HG03575 (cell line): Measurements from ENCODE around the gene CATSPER1.

Experiments used
- ATAC-seq: cut with Tn5 transposase; IDR thresholded peaks from one replicate; pipeline ENCODE4 v1.9.1; 2021; ENCODE audit not compliant: unreplicated experiment, insufficient number of reproducible peaks, low FRiP score; ENCODE audit errors: extremely low read depth

CATSPER1 gene

DNA sequence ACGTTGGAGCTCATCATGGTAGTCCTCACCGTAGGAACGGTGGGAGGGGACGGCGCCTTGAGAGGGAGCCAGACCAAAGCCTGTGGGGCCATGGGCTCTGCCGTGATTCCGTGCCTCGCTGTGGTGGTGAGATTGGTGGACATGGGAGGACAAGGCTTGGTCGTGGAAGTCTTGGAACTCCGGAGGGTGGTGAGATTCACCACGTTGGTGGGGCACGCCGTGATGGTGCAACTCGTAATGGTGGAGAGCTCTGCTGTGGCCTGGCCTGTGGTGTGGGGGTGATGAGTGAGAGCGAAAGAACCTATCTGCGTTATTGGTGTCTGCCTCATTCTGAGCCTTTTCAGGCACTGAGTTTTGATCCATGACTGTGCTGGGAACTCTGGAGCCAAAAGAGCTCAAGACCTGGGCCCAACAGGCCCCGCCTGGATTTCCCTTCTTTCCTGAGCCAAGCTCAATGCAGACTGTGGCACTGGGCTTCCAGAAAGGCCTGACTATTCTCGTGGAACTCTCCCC is at the start of gene CATSPER1:
CATSPER1 (minus strand) TSS at position 463 of the 513 bp plus-strand sequence; CDS start at position 363, 100 bp downstream.
- no peak for ATAC-seq

DNA sequence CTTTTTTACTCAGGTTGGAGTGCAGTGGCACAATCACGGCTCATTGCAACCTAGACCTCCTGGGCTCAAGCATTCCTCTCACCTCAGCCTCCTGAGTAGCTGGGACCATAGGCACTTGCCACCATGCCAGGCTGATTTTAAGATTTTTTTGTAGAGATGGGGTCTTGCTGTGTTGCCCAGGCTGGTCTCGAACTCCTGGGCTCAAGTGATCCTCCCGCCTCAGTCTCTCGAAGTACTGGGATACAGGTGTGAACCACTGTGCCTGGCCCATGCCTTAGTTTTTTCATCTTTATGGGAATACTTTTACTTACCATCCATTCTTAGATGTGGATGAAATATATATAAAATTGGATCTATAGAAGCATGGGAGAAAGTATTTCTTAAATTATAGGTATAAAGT is 49.0 kb upstream of the CATSPER1 start:
- ATAC-seq = no peak

DNA sequence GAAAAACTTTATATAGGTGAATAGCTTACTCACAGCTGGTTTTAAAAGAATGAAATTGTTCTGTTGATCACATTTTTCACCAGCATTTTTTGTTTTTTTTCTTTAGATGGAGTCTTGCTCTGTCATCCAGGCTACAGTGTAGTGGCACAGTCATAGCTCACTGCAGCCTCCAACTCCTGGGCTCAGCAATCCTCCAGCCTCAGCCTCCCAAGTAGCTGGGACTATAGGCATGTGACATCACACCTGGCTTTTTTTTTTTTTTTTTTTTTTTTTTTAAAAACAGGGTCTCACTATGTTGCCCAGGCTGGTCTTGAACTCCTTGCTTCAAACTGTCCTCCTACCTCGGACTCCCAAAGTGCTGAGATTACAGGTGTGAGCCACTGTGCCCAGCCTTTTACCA is 47.4 kb upstream of the CATSPER1 start:
- ATAC-seq = no peak

- ATAC-seq = no peak
These were observed 46.2 kb upstream of the CATSPER1 start for GRCh38 chr11:66072518-66072917.

DNA sequence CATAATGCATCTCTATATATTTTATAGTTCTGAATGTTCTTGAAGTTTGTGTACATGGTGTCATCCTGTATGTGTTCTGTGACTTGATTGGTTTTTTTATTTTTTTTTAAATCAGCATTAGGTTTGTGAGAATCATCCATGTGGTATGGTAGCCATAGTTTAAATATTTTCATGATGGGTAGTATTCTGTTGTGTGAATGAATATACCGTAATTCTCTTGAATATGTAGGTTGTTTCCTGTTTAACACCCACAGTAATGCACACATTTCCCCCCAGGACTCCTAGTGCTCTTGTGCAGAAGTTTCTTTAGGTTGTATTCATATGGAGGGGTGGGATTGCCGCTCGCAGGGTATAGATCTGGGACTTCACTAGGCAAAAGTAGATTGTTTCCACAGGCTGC is 45.8 kb upstream of the CATSPER1 start:
- no peak for ATAC-seq

DNA sequence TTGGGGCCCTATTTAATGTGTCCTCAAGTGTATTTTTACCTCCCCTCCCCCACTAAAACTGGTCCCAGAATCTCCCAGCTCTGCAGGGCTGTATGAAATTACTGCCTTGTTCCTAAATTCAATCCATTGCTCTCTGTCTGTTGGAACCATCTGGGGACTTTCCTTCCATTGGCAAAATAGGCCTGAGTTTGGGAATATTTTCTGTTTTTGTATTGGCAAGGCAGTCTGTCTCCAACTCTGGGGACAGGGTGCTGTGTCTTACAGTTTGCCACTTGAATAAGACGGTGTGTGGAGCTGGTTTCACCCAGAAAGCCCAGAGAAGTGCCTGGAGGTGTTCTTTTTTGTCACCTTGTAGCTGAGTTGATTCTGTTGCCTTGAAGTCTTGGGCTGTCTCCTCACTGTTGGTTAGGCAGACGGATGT is 45.1 kb upstream of the CATSPER1 start:
- no peak for ATAC-seq

- ATAC-seq = no peak
These were observed 44.5 kb upstream of the CATSPER1 start for GRCh38 chr11:66070604-66071380.

DNA sequence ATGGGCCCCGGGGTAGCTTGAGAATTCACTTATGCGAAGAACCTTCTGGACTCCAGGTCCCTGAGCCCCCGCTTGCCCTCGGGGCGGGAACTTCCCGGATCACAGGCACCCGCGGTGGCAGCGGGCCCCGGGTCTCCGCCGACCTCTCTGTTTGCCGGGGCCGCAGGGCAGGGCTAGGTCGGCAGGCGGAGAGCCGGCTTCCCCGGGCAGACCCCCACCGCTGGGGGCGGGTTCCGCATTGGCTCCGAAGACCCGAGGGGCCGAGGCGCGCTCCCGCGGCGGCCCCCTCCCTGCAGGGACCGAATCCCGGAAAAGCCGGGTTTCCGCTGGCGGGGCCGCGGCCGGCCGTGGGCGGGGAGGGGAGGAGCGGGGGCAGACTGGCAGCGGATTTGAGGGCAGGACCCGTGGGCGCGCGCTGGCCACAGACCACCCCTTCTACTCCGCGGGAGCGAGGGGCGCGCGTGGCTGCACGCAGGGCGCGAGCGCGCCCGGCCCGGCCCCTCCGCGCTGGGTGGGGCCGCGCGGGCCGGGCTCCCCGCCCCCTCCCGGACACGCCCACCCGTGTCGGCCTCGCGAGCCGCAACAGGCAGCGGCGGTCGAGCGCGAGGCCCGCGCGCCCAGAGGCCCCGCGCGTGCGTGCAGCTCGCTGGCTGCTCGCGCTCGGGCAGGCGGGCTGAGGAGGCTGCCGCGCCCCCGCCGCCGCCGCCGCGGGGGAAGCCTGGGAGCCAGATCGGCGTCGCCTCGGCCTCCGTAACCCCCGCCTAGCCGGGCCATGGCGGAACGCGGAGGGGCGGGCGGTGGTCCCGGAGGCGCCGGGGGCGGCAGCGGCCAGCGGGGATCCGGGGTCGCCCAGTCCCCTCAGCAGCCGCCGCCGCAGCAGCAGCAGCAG is 43.7 kb upstream of the CATSPER1 start, which contains the start of gene PACS1:
PACS1 (plus strand) TSS at position 558 of the 889 bp plus-strand sequence; CDS start at position 773, 215 bp downstream.
- ATAC-seq = no peak

DNA sequence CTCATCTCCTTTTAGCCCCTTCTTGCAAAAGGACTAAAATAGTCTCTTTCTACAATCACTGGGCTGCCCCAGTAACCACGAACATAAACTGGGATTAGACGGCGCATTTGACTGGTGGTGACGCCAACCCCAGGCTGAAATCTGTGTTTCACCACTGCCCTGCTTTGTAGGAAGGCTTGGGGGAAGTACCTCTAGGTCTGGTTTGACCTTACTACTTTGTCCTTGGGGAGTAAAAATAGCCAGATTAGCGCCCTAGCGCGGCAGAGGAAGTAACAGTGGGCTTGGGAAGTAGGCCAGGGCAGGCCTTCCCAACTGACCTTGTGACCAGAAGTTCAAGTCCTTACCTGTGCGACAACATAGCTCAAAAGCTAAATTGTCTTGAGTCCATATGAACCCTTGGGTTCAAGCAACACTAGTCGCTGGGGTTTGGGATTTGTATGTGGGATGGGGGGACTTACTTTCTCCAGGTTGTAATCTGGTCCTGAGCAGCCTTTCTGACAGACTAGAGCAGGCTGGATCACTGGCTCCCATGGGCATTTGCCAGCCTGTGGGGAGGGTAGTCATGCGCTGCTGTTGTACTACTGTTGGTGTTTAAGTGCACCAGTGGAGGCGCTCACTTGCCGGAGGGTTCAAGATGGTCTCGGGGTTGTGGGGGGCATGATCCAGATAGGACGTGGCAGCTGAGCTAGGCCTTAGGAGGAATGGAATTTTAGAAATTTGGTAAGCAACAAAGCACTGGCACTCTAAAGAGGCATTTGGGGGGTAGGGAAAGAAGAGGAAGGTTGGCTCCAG is 42.8 kb upstream of the CATSPER1 start:
- ATAC-seq = no peak

DNA sequence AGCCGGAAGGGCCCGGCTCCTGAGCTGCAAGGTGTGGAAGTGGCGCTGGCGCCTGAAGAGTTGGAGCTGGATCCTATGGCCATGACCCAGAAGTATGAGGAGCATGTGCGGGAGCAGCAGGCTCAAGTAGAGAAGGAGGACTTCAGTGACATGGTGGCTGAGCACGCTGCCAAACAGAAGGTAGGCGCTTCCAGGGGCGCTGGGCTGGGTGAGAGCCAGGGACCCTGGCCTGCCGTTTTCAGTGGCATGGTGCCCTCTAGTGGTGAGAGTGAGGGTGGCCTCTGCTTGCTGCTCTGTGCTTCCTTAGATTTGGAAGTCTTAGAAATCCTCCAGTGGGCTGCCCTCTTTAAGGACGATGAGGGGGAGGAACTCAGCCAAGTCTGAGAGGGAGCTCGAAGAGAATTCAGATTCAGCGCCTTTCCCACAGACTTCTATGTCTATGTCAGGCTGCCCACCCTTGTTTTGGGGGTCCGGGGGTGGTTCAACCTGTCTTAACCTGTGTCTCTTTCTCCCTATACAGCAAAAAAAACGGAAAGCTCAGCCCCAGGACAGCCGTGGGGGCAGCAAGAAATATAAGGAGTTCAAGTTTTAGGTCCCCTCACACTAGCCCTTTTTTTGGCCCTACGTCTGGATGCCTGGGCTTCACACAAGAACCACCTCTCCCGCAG is 42.0 kb upstream of the CATSPER1 start:
- ATAC-seq = no peak

DNA sequence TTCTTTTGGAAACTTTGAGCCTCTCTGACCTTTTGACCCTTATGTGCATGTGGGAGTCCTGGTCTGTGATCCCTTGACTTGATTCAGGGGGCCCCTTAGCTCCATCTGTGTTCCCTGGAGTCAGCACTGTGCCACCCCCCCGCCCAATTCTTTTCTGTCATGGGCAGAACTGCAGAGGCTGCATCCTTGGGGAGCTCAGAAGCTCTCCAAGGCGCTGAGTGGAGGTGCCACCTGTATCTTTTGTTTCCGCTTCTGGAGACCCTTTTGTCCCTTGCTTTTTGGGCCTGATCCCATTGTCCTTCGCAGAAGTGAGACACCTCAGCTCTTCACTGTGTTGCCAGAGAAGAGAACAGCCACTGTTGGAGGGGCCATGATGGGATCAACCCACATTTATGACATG is 41.4 kb upstream of the CATSPER1 start:
- ATAC-seq = no peak

- no peak for ATAC-seq
These were observed 40.5 kb upstream of the CATSPER1 start for GRCh38 chr11:66066751-66067150.

GRCh38 chr11:66064571-66064970 is 38.3 kb upstream of the CATSPER1 start:
- no peak for ATAC-seq

GRCh38 chr11:66063900-66064299 is 37.6 kb upstream of the CATSPER1 start:
- no peak for ATAC-seq

DNA sequence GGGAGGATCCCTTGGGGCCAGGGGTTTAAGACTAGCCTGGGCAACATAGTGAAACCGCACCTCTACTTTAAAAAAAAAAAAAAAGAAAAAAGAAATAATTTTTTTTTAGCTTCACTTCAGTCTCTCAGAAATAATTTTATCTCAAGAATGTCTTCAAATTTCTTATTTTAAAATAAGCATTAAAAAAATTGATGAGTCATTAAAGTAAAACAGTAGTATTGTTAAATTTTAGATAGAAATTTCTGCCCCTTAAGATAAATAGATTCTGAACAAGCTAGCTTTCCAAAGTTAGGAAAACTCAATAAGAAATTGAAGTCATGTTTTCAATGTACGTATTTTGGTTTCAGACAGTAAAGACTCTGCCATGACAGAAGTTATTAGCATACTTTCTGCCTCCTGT is 36.1 kb upstream of the CATSPER1 start:
- no peak for ATAC-seq

DNA sequence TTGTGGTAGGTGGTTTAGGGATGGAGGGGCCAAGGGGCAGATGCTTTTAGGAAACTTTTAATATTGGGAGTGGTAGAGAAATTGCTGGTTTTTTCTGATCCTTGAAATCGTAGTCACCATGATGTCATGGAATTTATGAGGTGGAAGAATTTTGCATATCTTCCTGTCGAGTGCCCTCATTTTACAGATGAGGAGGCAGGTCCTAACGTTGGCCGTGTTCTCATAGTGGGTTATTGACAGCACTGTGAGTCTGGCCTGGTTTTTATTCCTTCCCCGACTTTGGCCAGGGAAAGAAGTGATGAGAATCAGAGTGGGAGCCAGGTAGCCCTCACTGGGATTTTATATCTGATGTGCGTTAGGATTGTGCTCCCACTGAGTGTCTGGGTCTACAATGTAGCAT is 35.0 kb upstream of the CATSPER1 start:
- ATAC-seq = no peak

- no peak for ATAC-seq
These were observed 33.8 kb upstream of the CATSPER1 start for GRCh38 chr11:66059966-66060680.

GRCh38 chr11:66056501-66056900 is 30.2 kb upstream of the CATSPER1 start:
- ATAC-seq = no peak
